Measurements from ENCODE around the gene OR14C36. TPM values are rescaled to one million over a fixed set of nuclear protein-coding genes. Genes with fewer than 3 reads are reported as not detected.
"Not testable (repeated sequence)": the region's sequence is repeated elsewhere in the genome, so short reads cannot be mapped to it uniquely, and the experiment has no call there.

OR14C36 gene, protein sequence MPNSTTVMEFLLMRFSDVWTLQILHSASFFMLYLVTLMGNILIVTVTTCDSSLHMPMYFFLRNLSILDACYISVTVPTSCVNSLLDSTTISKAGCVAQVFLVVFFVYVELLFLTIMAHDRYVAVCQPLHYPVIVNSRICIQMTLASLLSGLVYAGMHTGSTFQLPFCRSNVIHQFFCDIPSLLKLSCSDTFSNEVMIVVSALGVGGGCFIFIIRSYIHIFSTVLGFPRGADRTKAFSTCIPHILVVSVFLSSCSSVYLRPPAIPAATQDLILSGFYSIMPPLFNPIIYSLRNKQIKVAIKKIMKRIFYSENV
- total RNA-seq = not detected
- polyA plus RNA-seq = not detected
- long read RNA-seq, donor 1 = 0 reads
- long read RNA-seq, donor 2 = 0 reads
- long read RNA-seq, donor 3 = 0 reads
- long read RNA-seq, donor 4 = 0 reads
- long read RNA-seq, donor 5 = 0 reads
- long read RNA-seq, donor 6 = 0 reads
- long read RNA-seq, donor 7 = 0 reads
- long read RNA-seq, donor 8 = 0 reads
- long read RNA-seq, donor 9 = 0 reads
- long read RNA-seq, donor 10 = 0 reads

DNA sequence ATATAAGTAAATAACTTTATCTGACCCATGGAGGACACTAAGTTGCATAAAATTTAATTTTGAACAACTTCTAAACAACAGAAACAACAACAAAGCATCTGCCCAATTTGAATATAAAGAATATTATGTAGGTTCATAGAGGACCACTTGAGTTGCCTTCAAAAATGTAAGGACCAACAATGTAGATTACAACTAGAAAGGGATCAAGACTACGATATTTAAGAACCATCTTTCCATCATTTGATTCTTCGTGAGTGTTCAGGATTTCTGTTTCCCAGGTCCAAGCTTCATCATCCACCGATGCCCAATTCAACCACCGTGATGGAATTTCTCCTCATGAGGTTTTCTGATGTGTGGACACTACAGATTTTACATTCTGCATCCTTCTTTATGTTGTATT, at the start of gene OR14C36:
TSS of gene OR14C36 (plus strand) at position 301 of the 400 bp plus-strand sequence. CDS start at position 301, 0 bp downstream.
- intact Hi-C loops (cut with DNase I; ENCODE audit: low total_unique reads) = no loop called here
- Histone ChIP-seq H3K4me1 (no peaks in the 10 kb centered on the region), H3K27ac (no peak within 1 kb of the TSS), H3K36me3 (no peaks in the 10 kb centered on the region), H3K4me3 (no peak within 1 kb of the TSS), H3K27me3 (peaks cover 0 to 4% (median 0%) of the 10 kb centered on the region in 3 donors), H3K9me3 (no peaks in the 10 kb centered on the region)
- 65 to 76% (median 71%) methylated on average over 4 of the region's 4 CpGs for WGBS, 5 donors
- no peak for TF ChIP-seq POLR2AphosphoS5 (IDR thresholded peaks at IDR 0.05)
- no peak for TF ChIP-seq POLR2A (IDR thresholded peaks at IDR 0.05)
- DNase-seq = no peak

DNA sequence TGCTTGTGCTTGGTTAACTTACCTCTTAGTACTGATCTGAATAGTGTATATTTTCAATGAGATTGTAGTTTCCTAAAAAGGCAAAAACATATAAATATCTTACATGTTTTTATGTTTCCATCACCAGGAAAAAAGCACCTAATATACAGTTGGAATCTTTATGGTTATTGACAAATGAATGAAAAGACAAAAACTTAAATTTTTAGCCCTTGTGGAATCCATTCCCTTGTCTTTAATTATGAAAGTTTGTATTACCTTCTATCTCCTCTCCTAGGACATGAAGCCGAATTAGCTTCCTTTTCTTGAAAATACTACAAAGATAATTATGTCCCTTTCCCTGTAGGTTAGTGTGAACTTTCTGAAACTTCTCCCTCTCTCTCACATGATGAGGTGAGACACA, 45.3 kb upstream of the OR14C36 start, which contains the start of gene OR2T12:
TSS of gene OR2T12 (minus strand) at position 101 of the 400 bp plus-strand sequence. CDS start 7,846 bp downstream, outside the sequence.
- Histone ChIP-seq H3K36me3 (no peaks in the 10 kb centered on the region), H3K27me3 (no peaks in the 10 kb centered on the region), H3K9me3 (no peaks in the 10 kb centered on the region), H3K27ac (no peak within 1 kb of the TSS), H3K4me1 (no peaks in the 10 kb centered on the region), H3K4me3 (no peak within 1 kb of the TSS)
- intact Hi-C loops (cut with DNase I; ENCODE audit: low total_unique reads) = no loop called here
- DNase-seq = no peak
- no peak for TF ChIP-seq EP300 (IDR thresholded peaks at IDR 0.05)
- no peak for TF ChIP-seq POLR2AphosphoS5 (IDR thresholded peaks at IDR 0.05)
- no peak for TF ChIP-seq POLR2A (IDR thresholded peaks at IDR 0.05)
- TF ChIP-seq, protein P1, sequence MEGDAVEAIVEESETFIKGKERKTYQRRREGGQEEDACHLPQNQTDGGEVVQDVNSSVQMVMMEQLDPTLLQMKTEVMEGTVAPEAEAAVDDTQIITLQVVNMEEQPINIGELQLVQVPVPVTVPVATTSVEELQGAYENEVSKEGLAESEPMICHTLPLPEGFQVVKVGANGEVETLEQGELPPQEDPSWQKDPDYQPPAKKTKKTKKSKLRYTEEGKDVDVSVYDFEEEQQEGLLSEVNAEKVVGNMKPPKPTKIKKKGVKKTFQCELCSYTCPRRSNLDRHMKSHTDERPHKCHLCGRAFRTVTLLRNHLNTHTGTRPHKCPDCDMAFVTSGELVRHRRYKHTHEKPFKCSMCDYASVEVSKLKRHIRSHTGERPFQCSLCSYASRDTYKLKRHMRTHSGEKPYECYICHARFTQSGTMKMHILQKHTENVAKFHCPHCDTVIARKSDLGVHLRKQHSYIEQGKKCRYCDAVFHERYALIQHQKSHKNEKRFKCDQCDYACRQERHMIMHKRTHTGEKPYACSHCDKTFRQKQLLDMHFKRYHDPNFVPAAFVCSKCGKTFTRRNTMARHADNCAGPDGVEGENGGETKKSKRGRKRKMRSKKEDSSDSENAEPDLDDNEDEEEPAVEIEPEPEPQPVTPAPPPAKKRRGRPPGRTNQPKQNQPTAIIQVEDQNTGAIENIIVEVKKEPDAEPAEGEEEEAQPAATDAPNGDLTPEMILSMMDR (IDR thresholded peaks at IDR 0.05) = no peak
- 79 to 96% (median 87%) methylated on average over 1 of the region's 1 CpG for WGBS, 5 donors

DNA sequence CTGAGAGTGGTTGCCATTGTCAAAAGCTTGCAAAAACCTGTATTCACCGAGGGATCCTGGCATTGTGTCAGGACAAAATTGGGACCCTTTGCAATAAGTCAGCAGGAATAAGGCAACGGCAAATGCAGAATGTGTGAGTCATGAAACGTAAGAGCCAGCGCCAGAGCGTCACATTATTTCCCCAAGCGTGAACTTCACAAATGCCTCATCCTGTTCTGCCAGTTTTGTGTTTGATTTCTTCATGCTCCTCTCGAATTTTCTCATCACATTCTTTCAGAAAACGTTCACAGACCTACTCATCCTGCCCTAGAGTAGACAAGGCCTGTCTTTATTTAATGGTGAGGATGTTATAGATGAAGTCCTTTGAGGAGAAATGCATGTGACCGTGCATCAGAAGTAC, 42.9 kb upstream of the OR14C36 start:
- WGBS, 5 donors = 64 to 77% (median 70%) methylated on average over 9 of the region's 9 CpGs
- intact Hi-C loops (cut with DNase I; ENCODE audit: low total_unique reads) = not testable (repeated sequence)

DNA sequence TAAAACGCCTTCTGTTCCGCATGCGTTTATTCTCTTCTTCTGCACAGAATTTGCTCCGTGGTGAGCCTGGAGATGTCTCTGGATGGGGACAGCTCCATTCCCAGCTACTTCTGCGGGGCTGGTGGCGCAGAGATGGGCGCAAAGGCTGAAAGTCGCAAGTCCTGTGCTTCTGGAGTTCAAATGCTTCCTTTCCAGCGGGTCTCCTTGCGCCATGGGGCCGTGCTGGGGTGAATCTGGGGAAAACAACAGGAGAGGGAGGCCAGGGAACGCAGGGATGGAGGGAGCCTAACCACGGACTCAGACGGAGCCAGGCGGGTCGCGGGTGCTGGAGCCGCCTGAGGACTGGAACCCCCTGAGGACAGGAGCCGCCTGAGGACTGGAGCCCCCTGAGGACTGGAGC, 42.5 kb upstream of the OR14C36 start:
- WGBS, 5 donors = 84 to 89% (median 88%) methylated on average over 17 to 19 of the region's 19 CpGs
- Histone ChIP-seq H3K9me3 (no peaks in the 10 kb centered on the region), H3K36me3 (no peaks in the 10 kb centered on the region), H3K27ac (no peak overlapping the region), H3K4me1 (no peaks in the 10 kb centered on the region), H3K27me3 (no peaks in the 10 kb centered on the region), H3K4me3 (no peak overlapping the region)
- DNase-seq = no peak
- TF ChIP-seq POLR2A (IDR thresholded peaks at IDR 0.05) = no peak
- no peak for TF ChIP-seq EP300 (IDR thresholded peaks at IDR 0.05)
- TF ChIP-seq POLR2AphosphoS5 (IDR thresholded peaks at IDR 0.05) = no peak
- TF ChIP-seq, protein P1 (IDR thresholded peaks at IDR 0.05) = no peak
- intact Hi-C loops (cut with DNase I; ENCODE audit: low total_unique reads) = no loop called here

More for the DNA sequence above, 42.9 kb upstream of the OR14C36 start:
- H3K27ac ChIP-seq, DNase-seq, H3K27me3 ChIP-seq, H3K4me1 ChIP-seq, H3K9me3 ChIP-seq, H3K4me3 ChIP-seq, H3K36me3 ChIP-seq: not testable (repeated sequence)

DNA sequence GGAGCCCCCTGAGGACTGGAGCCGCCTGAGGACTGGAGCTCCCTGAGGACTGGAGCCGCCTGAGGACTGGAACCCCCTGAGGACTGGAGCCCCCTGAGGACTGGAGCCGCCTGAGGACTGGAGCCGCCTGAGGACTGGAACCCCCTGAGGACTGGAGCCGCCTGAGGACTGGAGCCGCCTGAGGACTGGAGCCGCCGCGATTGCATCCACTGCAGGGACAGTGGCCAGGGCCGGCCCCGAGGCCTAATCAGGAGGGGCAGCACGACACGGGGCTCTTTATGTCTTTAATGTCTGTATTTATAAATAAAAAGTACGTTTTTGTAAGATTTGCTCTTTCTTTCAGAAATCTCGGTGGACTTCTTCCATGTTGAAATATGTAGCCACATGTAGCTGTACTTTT, 41.8 kb upstream of the OR14C36 start:
- H3K36me3 ChIP-seq; intact Hi-C loops (cut with DNase I; ENCODE audit: low total_unique reads); H3K27me3 ChIP-seq; H3K4me1 ChIP-seq; H3K27ac ChIP-seq; H3K9me3 ChIP-seq; H3K4me3 ChIP-seq; DNase-seq: not testable (repeated sequence)
- 66 to 86% (median 85%) methylated on average over 13 to 15 of the region's 15 CpGs for WGBS, 5 donors

DNA sequence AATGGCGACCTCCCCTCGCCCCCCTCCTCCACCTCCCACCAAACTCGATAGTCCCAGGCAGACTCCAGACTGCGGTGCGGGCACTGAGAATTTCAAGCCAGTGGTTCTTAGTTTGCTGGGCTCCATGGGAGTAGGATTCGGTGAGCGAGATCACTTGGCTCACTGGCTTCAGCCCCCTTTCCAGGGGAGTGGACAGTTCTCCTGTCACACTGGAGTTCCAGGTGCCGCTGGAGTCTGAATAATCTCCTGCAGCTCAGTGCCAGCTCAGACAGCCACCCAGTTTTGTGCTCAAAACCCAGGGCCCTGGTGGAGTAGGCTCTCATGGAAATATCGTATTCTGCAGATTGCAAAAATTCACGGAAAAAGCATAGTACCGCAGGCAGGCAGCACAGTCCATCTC, 31.8 kb upstream of the OR14C36 start:
- no peak for TF ChIP-seq POLR2AphosphoS5 (IDR thresholded peaks at IDR 0.05)
- no peak for TF ChIP-seq EP300 (IDR thresholded peaks at IDR 0.05)
- DNase-seq = no peak
- intact Hi-C loops (cut with DNase I; ENCODE audit: low total_unique reads) = no loop called here
- Histone ChIP-seq H3K27me3 (peaks cover 0 to 4% (median 0%) of the 10 kb centered on the region in 3 donors), H3K9me3 (peaks cover 0 to 28% (median 16%) of the 10 kb centered on the region in 4 donors), H3K27ac (no peak overlapping the region), H3K4me3 (no peak overlapping the region), H3K4me1 (no peaks in the 10 kb centered on the region), H3K36me3 (no peaks in the 10 kb centered on the region)
- WGBS, 5 donors = 75 to 90% (median 89%) methylated on average over 10 to 11 of the region's 11 CpGs

Measured in stomach (tissue), 19 donors.